DOHH2 (cell line): ENCODE data around the gene CAV1.

ENCODE experiments used
- H3F3A ChIP-seq: fragments of 200-600 bp; sonication (generic), shearing (Covaris generic); 2 replicates; pipeline ENCODE4 v1.6.0; 2016; ENCODE audit warnings: antibody characterized with exemption, mild to moderate bottlenecking; ENCODE audit not compliant: control insufficient read depth, insufficient read depth
- H3K27ac ChIP-seq: fragments of 200-600 bp; sonication (generic); 2 replicates; pipeline ENCODE4 v1.5.1; 2014; ENCODE audit warnings: low read depth, mild to moderate bottlenecking, low read length, moderate library complexity
- H3K27me3 ChIP-seq: fragments of 200-600 bp; sonication (generic); 2 replicates; pipeline ENCODE4 v1.6.1; 2014; ENCODE audit warnings: mild to moderate bottlenecking, low read length, mixed read lengths; ENCODE audit not compliant: control insufficient read depth
- H3K36me3 ChIP-seq: fragments of 200-600 bp; sonication (generic); 2 replicates; pipeline ENCODE4 v1.6.1; 2014; ENCODE audit warnings: mild to moderate bottlenecking, low read length, moderate library complexity, mixed read lengths; ENCODE audit not compliant: control insufficient read depth
- H3K4me1 ChIP-seq: fragments of 200-600 bp; sonication (generic); 2 replicates; pipeline ENCODE4 v1.6.1; 2014; ENCODE audit warnings: mild to moderate bottlenecking, low read length, mixed read lengths; ENCODE audit not compliant: control insufficient read depth
- H3K4me2 ChIP-seq: fragments of 200-600 bp; sonication (generic); 2 replicates; pipeline ENCODE4 v1.6.0; 2014; ENCODE audit warnings: mild to moderate bottlenecking, low read length, moderate library complexity
- H3K4me3 ChIP-seq: fragments of 200-600 bp; sonication (generic); 2 replicates; pipeline ENCODE4 v1.5.1; 2014; ENCODE audit warnings: mild to moderate bottlenecking, low read length, mixed read lengths
- H3K79me2 ChIP-seq: fragments of 200-600 bp; sonication (generic); 2 replicates; pipeline ENCODE4 v1.6.1; 2014; ENCODE audit warnings: mild to moderate bottlenecking, low read length, mixed read lengths; ENCODE audit not compliant: control insufficient read depth
- H3K9me2 ChIP-seq: fragments of 200-600 bp; sonication (generic); replicated peaks from 2 replicates; pipeline ENCODE4 v1.6.1; 2014; ENCODE audit warnings: mild to moderate bottlenecking, low read length, mixed read lengths; ENCODE audit not compliant: control insufficient read depth
- H3K9me3 ChIP-seq: fragments of 200-600 bp; sonication (generic); 2 replicates; pipeline ENCODE4 v1.6.1; 2014; ENCODE audit warnings: antibody characterized with exemption, low read length, mixed read lengths; ENCODE audit not compliant: control insufficient read depth, insufficient read depth
- H4K20me1 ChIP-seq: fragments of 200-600 bp; sonication (generic); 2 replicates; pipeline ENCODE4 v1.6.0; 2014; ENCODE audit warnings: low read depth, mild to moderate bottlenecking, antibody characterized with exemption, low read length, moderate library complexity; ENCODE audit not compliant: control insufficient read depth, insufficient read depth
- EZH2phosphoT487 ChIP-seq: fragments of 200-600 bp; sonication (generic); IDR thresholded peaks from 2 replicates; pipeline ENCODE4 v1.6.1; 2017; ENCODE audit warnings: borderline replicate concordance, mild to moderate bottlenecking, antibody characterized with exemption, low read length, moderate library complexity, mixed read lengths
- TF ChIP-seq, protein P1 (sequence below): fragments of 200-600 bp; sonication (generic); IDR thresholded peaks from one replicate; pipeline ENCODE4 v1.5.1; 2014; ENCODE audit warnings: antibody characterized with exemption, mild to moderate bottlenecking, low read depth, low read length; ENCODE audit not compliant: poor library complexity, severe bottlenecking

The CAV1 gene

GRCh38 chr7:116494472-116494871 lies 30.4 kb upstream of the CAV1 start:
- H3K9me2 ChIP-seq: no peaks in the 10 kb centered on the region
- H3K36me3 ChIP-seq: no peaks in the 10 kb centered on the region
- H3F3A ChIP-seq: no peaks in the 10 kb centered on the region
- H3K9me3 ChIP-seq: no peaks in the 10 kb centered on the region
- TF ChIP-seq, protein P1, sequence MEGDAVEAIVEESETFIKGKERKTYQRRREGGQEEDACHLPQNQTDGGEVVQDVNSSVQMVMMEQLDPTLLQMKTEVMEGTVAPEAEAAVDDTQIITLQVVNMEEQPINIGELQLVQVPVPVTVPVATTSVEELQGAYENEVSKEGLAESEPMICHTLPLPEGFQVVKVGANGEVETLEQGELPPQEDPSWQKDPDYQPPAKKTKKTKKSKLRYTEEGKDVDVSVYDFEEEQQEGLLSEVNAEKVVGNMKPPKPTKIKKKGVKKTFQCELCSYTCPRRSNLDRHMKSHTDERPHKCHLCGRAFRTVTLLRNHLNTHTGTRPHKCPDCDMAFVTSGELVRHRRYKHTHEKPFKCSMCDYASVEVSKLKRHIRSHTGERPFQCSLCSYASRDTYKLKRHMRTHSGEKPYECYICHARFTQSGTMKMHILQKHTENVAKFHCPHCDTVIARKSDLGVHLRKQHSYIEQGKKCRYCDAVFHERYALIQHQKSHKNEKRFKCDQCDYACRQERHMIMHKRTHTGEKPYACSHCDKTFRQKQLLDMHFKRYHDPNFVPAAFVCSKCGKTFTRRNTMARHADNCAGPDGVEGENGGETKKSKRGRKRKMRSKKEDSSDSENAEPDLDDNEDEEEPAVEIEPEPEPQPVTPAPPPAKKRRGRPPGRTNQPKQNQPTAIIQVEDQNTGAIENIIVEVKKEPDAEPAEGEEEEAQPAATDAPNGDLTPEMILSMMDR: no peak
- no peak for TF ChIP-seq EZH2phosphoT487
- H3K27me3 ChIP-seq: no peaks in the 10 kb centered on the region
- no peak overlapping the region for H3K27ac ChIP-seq
- no peak overlapping the region for H3K4me3 ChIP-seq
- no peaks in the 10 kb centered on the region for H3K79me2 ChIP-seq
- no peak overlapping the region for H3K4me2 ChIP-seq
- no peaks in the 10 kb centered on the region for H4K20me1 ChIP-seq
- H3K4me1 ChIP-seq: no peaks in the 10 kb centered on the region

DNA sequence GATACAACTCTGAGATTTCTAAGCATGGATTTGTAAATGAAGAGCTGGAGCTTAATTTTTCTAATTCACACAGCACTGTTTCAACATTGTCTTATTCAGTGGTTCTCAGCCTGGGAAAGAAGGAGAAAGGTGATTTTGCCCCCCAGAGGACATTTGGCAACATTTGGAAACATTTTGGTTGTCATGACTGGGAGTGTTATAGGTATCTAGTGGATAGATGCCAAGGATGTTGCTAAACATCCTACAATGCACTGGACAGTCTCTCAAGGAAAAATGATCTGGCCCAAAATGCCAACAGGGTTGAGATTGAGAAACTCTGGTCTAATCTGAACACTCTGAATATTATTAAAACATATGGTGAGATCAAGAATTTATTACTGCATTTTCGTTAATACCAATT lies 29.1 kb upstream of the CAV1 start:
- Histone ChIP-seq H3K79me2 (no peaks in the 10 kb centered on the region), H3K4me2 (no peak overlapping the region), H3K36me3 (no peaks in the 10 kb centered on the region), H3K27me3 (peaks cover 6% of the 10 kb centered on the region; the same call in 1 of the 2 replicates), H3K27ac (no peak overlapping the region), H4K20me1 (no peaks in the 10 kb centered on the region), H3K9me2 (no peaks in the 10 kb centered on the region), H3K4me3 (no peak overlapping the region), H3K9me3 (0 out of 2 replicates have a peak, but pooled peaks cover 6% of the 10 kb centered on the region), H3F3A (no peaks in the 10 kb centered on the region), H3K4me1 (no peaks in the 10 kb centered on the region)
- TF ChIP-seq, protein P1: no peak
- no peak for TF ChIP-seq EZH2phosphoT487

DNA sequence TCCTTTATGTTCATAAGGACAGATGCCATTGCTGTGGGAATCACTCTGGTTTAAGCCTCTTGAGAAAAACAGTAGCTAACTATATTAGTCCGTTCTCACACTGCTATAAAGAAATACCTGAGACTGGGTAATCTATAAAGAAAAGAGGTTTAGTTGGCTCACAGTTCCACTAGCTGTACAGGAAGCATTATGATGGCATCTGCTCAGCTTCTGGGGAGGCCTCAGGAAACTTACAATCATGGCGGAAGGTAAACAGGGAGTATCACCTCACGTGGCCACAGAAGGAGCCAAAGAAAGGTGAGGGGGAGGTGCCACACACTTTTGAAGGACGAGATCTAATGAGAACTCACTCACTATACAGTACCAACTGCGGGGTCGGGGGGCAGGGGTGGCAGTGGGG lies 28.2 kb upstream of the CAV1 start:
- no peaks in the 10 kb centered on the region for H3K9me2 ChIP-seq
- H3K4me2 ChIP-seq: no peak overlapping the region
- H4K20me1 ChIP-seq: no peaks in the 10 kb centered on the region
- H3F3A ChIP-seq: no peaks in the 10 kb centered on the region
- H3K9me3 ChIP-seq: 0 out of 2 replicates have a peak, but pooled peaks cover 6% of the 10 kb centered on the region
- no peak for TF ChIP-seq EZH2phosphoT487
- TF ChIP-seq, protein P1: no peak
- no peaks in the 10 kb centered on the region for H3K36me3 ChIP-seq
- H3K27me3 ChIP-seq: peaks cover 9% of the 10 kb centered on the region; the same call in 1 of the 2 replicates
- no peak overlapping the region for H3K27ac ChIP-seq
- no peaks in the 10 kb centered on the region for H3K4me1 ChIP-seq
- no peak overlapping the region for H3K4me3 ChIP-seq
- H3K79me2 ChIP-seq: no peaks in the 10 kb centered on the region
